IMR-90 (cell line): ENCODE data around the gene LLGL1.

Experiments used
- CHD1 ChIP-seq: IDR thresholded peaks from 2 replicates; pipeline ENCODE4 v1.6.1; 2012; ENCODE audit warnings: low read depth, low read length, improper control_type of control experiment
- MAFK ChIP-seq: IDR thresholded peaks from 2 replicates; pipeline ENCODE4 v1.6.1; 2012; ENCODE audit warnings: low read depth, low read length, improper control_type of control experiment
- MAZ ChIP-seq: IDR thresholded peaks from 2 replicates; pipeline ENCODE4 v1.6.1; 2012; ENCODE audit warnings: low read depth, mild to moderate bottlenecking, low read length, improper control_type of control experiment, moderate library complexity, borderline replicate concordance
- NFE2L2 ChIP-seq: fragments of 150-350 bp; IDR thresholded peaks from 2 replicates; pipeline ENCODE4 v1.6.1; 2016; ENCODE audit warnings: low read depth, mild to moderate bottlenecking, low read length
- POLR2A ChIP-seq: IDR thresholded peaks from 2 replicates; pipeline ENCODE4 v1.6.1; 2012; ENCODE audit warnings: mild to moderate bottlenecking, low read depth, low read length
- RAD21 ChIP-seq: IDR thresholded peaks from 2 replicates; pipeline ENCODE4 v1.6.1; 2012; ENCODE audit warnings: low read length, improper control_type of control experiment
- SMC3 ChIP-seq: fragments of 150-350 bp; IDR thresholded peaks from 2 replicates; pipeline ENCODE4 v1.6.1; 2016; ENCODE audit warnings: low read depth, mild to moderate bottlenecking, antibody characterized with exemption, low read length, moderate library complexity
- TF ChIP-seq, protein P1 (sequence below): conservative IDR thresholded peaks from 2 replicates; pipeline ENCODE4 v1.5.1; 2012; ENCODE audit warnings: mild to moderate bottlenecking, low read depth, low read length, improper control_type of control experiment

DNA sequence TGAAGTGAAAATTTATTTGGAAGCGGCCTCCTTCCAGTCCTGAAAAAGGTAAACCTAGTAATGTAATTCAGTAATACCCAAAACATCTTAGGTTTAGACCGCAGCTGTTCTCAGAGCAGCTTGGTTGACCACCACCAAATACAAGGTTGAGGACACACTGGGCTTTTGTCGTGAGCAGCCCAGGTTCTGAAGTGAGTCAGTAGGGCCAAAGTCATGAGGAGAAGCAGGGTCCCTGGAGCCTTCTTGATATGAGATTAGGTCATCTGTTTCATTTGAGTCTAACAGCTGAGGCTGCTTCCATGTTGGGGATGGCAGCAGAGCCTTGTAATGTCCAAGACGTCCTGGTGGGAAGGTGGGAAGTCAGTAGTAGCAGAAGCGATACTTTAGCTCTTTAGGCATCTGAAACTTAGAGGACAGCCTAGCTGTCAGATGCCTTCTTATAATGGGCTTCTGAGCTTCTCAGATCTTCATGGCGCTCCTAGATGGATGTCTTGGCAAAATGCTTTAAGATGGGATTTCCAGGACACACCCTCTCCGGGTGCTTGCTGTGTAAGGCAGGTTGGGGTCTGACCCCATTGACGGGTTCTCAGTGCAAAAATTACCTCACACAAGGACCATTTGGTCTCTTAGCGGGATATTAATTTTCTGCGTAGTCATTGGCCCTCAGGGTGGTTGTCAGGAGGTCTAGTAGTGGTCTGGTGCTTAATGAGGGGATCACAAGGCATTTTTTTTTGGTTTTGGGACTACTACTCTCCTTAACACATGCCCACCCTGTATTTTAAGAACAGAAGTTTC, 39.4 kb upstream of the LLGL1 start:
- TF ChIP-seq POLR2A (no peak), RAD21 (no peak), SMC3 (no peak), MAZ (no peak), NFE2L2 (no peak), MAFK (no peak), CHD1 (no peak)
- TF ChIP-seq, protein P1, sequence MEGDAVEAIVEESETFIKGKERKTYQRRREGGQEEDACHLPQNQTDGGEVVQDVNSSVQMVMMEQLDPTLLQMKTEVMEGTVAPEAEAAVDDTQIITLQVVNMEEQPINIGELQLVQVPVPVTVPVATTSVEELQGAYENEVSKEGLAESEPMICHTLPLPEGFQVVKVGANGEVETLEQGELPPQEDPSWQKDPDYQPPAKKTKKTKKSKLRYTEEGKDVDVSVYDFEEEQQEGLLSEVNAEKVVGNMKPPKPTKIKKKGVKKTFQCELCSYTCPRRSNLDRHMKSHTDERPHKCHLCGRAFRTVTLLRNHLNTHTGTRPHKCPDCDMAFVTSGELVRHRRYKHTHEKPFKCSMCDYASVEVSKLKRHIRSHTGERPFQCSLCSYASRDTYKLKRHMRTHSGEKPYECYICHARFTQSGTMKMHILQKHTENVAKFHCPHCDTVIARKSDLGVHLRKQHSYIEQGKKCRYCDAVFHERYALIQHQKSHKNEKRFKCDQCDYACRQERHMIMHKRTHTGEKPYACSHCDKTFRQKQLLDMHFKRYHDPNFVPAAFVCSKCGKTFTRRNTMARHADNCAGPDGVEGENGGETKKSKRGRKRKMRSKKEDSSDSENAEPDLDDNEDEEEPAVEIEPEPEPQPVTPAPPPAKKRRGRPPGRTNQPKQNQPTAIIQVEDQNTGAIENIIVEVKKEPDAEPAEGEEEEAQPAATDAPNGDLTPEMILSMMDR, result no peak
